Upper lobe of left lung (tissue), 4 donors: ENCODE results near the gene KIF5A.

Source experiments
- CTCF ChIP-seq, 6 experiments: fragments of 450-650 bp in 4 of 6; fragments of 200-600 bp in 2 of 6; sonication (generic) in 2 of 6; IDR thresholded peaks; one replicate each; pipeline ENCODE4 v1.5.1; 2016 to 2019; ENCODE audit warnings: antibody characterized with exemption in 6 of 6
- EP300 ChIP-seq, 4 donors: sonication (generic); formaldehyde crosslinking; IDR thresholded peaks; one replicate each; pipeline ENCODE4 v1.5.1; 2017; ENCODE audit warnings: antibody characterized with exemption in 4 of 4, control low read depth in 2 of 4
- POLR2A ChIP-seq, 4 donors: fragments of 450-650 bp; IDR thresholded peaks; one replicate each; pipeline ENCODE4 v1.5.1; 2016 to 2017; ENCODE audit warnings: antibody characterized with exemption in 4 of 4, mild to moderate bottlenecking in 2 of 4
- POLR2AphosphoS5 ChIP-seq, 2 donors: sonication (generic); formaldehyde crosslinking; IDR thresholded peaks; one replicate each; pipeline ENCODE4 v1.5.1; 2017; ENCODE audit warnings: antibody characterized with exemption in 2 of 2

- TF ChIP-seq CTCF (IDR thresholded peaks at IDR 0.05) (no peak), EP300 (IDR thresholded peaks at IDR 0.05) (no peak), POLR2A (IDR thresholded peaks at IDR 0.05) (no peak), POLR2AphosphoS5 (IDR thresholded peaks at IDR 0.05) (no peak)
Measured at GRCh38 chr12:57630891-57631433, 81.1 kb downstream of the KIF5A start.
